ENCODE data around the gene SNRPB2.

SNRPB2 gene

DNA sequence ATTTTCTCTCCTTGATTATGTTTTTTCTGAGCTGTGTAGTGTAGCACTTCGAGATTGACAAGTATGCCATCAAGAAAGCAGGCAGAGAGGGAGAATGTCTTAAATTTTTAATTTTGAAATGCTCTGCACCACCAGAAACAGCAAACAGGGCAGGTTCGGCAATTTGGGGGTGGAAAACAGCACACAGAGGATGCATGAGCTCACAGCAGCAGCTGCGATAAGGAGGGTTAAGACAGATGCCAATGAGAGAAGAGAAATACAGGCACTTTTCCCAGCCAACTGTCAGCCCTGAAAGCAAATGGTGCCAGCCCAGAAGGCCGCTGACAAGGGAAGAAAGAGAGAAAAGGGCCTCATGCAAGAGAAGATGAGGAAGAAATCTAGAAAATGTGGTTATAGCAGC lies 15.1 kb upstream of the SNRPB2 start:
- DNase-seq (ENCODE audit: low read depth): no peak
- no peak overlapping the region for H3K4me3 ChIP-seq (ENCODE audit: low read depth, low read length)
- TF ChIP-seq, protein P1, sequence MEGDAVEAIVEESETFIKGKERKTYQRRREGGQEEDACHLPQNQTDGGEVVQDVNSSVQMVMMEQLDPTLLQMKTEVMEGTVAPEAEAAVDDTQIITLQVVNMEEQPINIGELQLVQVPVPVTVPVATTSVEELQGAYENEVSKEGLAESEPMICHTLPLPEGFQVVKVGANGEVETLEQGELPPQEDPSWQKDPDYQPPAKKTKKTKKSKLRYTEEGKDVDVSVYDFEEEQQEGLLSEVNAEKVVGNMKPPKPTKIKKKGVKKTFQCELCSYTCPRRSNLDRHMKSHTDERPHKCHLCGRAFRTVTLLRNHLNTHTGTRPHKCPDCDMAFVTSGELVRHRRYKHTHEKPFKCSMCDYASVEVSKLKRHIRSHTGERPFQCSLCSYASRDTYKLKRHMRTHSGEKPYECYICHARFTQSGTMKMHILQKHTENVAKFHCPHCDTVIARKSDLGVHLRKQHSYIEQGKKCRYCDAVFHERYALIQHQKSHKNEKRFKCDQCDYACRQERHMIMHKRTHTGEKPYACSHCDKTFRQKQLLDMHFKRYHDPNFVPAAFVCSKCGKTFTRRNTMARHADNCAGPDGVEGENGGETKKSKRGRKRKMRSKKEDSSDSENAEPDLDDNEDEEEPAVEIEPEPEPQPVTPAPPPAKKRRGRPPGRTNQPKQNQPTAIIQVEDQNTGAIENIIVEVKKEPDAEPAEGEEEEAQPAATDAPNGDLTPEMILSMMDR (IDR thresholded peaks at IDR 0.05; ENCODE audit: control insufficient read depth, extremely low read depth, insufficient read depth): no peak

DNA sequence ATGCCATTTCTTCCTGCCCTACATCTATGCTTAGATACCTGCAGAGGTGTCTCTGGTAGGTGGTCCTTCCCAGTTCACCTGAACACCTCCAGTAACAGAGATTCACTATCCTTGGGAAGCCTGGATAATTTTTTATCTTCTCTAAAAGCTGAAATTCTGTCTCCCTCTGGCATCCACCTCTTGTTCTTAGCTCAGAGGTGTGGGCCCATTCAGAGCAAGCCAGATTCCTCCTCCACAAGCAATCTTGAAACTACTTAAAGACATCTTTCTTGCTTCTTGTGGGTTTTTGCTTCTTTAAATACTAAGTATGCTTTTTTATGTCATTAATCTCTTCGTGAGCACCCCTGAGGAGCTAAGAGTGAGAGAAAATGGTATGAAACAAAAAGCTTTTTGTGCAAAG lies 10.4 kb upstream of the SNRPB2 start:
- TF ChIP-seq, protein P1 (IDR thresholded peaks at IDR 0.05; ENCODE audit: control insufficient read depth, extremely low read depth, insufficient read depth): no peak
- no peak for DNase-seq (ENCODE audit: low read depth)
- no peak overlapping the region for H3K4me3 ChIP-seq (ENCODE audit: low read depth, low read length)

DNA sequence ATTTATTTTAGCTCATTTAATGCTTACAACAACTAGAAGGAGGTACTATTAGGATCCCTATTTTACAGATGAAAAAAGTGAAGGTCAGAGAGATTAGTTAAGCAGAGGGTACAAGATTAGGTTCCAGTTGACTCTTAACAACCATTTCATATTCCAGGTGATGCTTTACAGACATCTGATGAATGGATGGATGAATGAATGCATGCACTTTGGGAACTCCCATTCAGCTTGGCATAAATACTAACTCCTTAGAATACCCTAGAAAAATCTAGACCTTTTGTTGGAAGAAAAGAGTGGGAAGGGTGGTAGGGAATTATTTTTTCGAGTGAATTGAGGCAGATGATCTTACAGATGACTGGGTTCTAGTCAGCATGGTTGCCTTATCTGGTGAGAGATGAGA lies 746 bp upstream of the SNRPB2 start:
- peak overlapping the region; percentile 100 for H3K4me3 ChIP-seq (ENCODE audit: low read depth, low read length)
- no peak for DNase-seq (ENCODE audit: low read depth)
- TF ChIP-seq, protein P1 (IDR thresholded peaks at IDR 0.05; ENCODE audit: control insufficient read depth, extremely low read depth, insufficient read depth): no peak

DNA sequence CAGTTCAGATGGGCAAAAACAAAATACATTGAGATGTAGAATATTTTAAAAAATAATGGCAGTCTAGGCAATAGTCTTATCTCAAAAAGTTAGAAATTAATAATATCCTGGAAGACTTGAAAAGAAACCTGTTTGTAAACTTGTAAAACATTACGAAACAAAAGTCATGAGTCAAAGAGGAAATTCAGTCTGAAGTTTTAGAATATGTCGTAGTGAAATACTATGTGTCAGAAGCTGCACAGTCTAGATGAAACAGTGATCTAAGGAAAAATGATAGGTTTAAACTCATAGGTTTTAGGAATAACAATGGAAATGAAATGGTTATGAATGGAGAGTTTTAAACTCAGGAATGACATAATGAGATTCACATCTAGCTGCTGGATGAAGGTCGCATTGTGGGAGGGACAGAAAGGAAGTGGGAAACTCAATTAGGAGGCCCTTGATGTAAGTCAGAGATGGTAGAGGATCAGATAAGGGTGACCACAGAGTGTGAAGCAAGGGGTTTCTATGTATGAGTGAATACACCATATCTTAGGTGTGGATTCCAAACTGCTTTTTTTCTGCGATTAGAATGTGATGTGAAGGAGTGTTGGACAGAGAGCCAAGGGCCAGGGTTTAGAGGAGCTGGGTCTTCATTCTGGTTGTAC lies 2.8 kb downstream of the SNRPB2 start:
- no peak for DNase-seq (ENCODE audit: low read depth)
- TF ChIP-seq, protein P1 (IDR thresholded peaks at IDR 0.05; ENCODE audit: control insufficient read depth, extremely low read depth, insufficient read depth): no peak
- H3K4me3 ChIP-seq (ENCODE audit: low read depth, low read length): no peak overlapping the region

DNA sequence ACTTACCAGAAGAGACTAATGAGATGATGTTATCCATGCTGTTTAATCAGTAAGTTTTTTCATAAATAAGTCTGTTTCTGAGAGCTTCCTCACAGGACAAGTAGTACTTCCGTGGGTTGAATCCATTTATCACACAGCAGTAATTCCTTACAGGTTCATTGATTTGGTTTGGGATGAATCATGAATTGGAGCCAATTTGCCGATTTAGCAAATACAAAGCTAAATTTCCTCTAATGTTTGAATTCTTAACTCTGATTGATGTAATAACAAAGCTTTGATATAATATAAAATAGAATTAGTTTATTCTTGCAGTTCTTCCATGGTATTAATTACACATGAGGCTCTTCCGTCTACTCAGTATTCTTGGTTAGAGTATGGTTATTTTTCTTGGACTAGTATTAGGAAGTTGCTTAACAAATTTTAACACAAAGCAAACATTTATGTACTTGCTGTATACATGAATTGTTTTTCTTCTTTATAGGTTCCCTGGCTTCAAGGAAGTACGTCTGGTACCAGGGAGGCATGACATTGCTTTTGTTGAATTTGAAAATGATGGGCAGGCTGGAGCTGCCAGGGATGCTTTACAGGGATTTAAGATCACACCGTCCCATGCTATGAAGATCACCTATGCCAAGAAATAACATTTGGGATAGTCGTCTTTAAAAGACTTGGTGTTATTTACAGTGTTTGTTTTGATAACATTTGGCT lies 10.7 kb downstream of the SNRPB2 start:
- no peak overlapping the region for H3K4me3 ChIP-seq (ENCODE audit: low read depth, low read length)
- DNase-seq (ENCODE audit: low read depth): peak; percentile 83
- TF ChIP-seq, protein P1 (IDR thresholded peaks at IDR 0.05; ENCODE audit: control insufficient read depth, extremely low read depth, insufficient read depth): no peak

DNA sequence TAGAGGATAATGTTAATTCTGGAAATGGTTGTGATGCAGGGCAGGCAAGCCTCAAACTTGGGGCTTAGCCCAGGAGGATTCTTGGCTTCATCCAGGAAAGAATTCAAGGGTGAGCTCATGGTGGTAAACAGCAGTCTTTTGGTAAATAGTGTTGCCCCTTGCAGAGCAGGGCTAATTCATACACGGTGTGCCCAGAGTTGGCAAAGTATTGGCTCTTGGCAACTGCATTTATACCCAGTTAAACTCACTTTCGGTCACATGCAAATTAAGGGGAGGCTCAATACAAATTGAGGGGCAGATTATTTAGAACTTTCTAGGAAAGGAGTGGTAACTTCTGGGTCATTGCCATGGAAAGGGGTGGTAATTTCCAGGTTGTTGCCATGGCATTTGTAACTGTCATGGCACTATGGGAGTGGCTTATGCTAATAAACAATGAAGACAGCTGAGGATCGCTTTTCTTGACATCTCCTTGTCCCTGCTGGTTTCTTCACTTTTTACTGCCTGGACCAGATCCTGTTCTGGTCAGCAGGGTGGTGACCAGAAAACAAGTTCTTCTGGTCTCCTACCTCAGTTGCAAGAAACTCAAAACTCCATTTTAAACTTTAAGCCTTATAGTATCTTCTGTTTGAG lies 14.5 kb downstream of the SNRPB2 start:
- H3K4me3 ChIP-seq (ENCODE audit: low read depth, low read length): no peak overlapping the region
- TF ChIP-seq, protein P1 (IDR thresholded peaks at IDR 0.05; ENCODE audit: control insufficient read depth, extremely low read depth, insufficient read depth): no peak
- DNase-seq (ENCODE audit: low read depth): no peak

Measured in LNCaP clone FGC (cell line).